Calu3 (cell line): ENCODE results near the gene CDK5R1. TPM values are rescaled to one million over a fixed set of nuclear protein-coding genes. Genes with fewer than 3 reads are reported as not detected.

Experiments
- BruUV-seq: library from RNA; stranded (reverse); fragments of 400-500 nt; replicated peaks from 2 replicates; lab custom pipeline; 2021; lab: Mats Ljungman, UMichigan
- CTCF ChIA-PET: fragments of 300-600 bp; sonication (Branson Sonifier 250); formaldehyde crosslinking; loops from one replicate; lab custom pipeline; 2022; ENCODE audit warnings: antibody characterized with exemption; lab: Charles Lee
- DNase-seq: peaks from one replicate; pipeline ENCODE4 v3.0.0; 2022
- H3K27ac Mint-ChIP-seq: one replicate; pipeline ENCODE4 v1.8.0; 2022; ENCODE audit warnings: mixed read lengths; ENCODE audit not compliant: unreplicated experiment
- H3K27me3 Mint-ChIP-seq: one replicate; pipeline ENCODE4 v1.8.0; 2022; ENCODE audit warnings: mixed read lengths; ENCODE audit not compliant: unreplicated experiment
- H3K36me3 Mint-ChIP-seq: one replicate; pipeline ENCODE4 v1.8.0; 2022; ENCODE audit warnings: mild to moderate bottlenecking, moderate library complexity, mixed read lengths; ENCODE audit not compliant: insufficient read depth, unreplicated experiment
- H3K4me1 Mint-ChIP-seq: one replicate; pipeline ENCODE4 v1.8.0; 2022; ENCODE audit warnings: mild to moderate bottlenecking, low read depth, mixed read lengths; ENCODE audit not compliant: unreplicated experiment
- H3K4me3 Mint-ChIP-seq: one replicate; pipeline ENCODE4 v1.8.0; 2022; ENCODE audit warnings: mild to moderate bottlenecking, low read depth, moderate library complexity, mixed read lengths; ENCODE audit not compliant: unreplicated experiment
- H3K9me3 Mint-ChIP-seq: one replicate; pipeline ENCODE4 v1.8.0; 2022; ENCODE audit warnings: low read depth, mixed read lengths; ENCODE audit not compliant: unreplicated experiment
- intact Hi-C: fragments of 100-400 bp; cut with micrococcal nuclease; formaldehyde crosslinking; loops from one replicate; pipeline ENCODE4 v1.10.0; 2022; ENCODE audit not compliant: unreplicated experiment
- total RNA-seq: library from RNA; stranded (reverse); gene quantifications from 2 replicates; pipeline ENCODE4 v1.2.3, GENCODE V29; 2022
- TF ChIP-seq, protein P1 (sequence below): fragments of 200-600 bp; IDR thresholded peaks from one replicate; pipeline ENCODE4 v1.8.0; 2022; ENCODE audit warnings: antibody characterized with exemption; ENCODE audit not compliant: unreplicated experiment

Gene CDK5R1
- total RNA-seq, 1 experiment from 2014 or later, result 4.3 TPM

DNA sequence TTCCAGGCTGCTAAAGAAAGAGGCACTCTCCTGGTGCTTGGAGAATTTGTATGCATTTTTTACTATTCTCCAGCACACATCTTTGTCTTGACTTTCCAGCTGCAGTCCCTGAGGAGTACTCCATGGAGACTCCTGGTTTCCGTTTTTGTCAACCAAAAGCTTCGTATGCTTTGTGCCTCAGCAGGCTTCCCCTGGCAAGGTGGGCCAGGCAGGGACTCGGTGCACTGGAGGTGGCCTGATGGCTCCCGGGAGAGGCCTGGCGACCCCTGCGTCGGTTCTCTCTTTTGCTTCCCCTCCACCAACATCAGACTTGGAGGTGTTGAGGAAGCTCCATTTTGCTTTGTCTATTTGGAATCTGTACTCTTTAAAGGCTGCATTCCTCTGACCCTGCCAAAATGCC lies 23.7 kb downstream of the CDK5R1 start:
- no peaks in the 10 kb centered on the region for H3K36me3 Mint-ChIP-seq
- no peaks in the 10 kb centered on the region for H3K4me1 Mint-ChIP-seq
- no peak overlapping the region for H3K27ac Mint-ChIP-seq
- CTCF ChIA-PET, result interaction anchor here (0.5 to 0.7 kb wide), 2 partner anchors 13 to 40 kb away, joined by 3 to 4 read pairs; no protein-coding TSS in a partner anchor
- TF ChIP-seq, protein P1, sequence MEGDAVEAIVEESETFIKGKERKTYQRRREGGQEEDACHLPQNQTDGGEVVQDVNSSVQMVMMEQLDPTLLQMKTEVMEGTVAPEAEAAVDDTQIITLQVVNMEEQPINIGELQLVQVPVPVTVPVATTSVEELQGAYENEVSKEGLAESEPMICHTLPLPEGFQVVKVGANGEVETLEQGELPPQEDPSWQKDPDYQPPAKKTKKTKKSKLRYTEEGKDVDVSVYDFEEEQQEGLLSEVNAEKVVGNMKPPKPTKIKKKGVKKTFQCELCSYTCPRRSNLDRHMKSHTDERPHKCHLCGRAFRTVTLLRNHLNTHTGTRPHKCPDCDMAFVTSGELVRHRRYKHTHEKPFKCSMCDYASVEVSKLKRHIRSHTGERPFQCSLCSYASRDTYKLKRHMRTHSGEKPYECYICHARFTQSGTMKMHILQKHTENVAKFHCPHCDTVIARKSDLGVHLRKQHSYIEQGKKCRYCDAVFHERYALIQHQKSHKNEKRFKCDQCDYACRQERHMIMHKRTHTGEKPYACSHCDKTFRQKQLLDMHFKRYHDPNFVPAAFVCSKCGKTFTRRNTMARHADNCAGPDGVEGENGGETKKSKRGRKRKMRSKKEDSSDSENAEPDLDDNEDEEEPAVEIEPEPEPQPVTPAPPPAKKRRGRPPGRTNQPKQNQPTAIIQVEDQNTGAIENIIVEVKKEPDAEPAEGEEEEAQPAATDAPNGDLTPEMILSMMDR, result no peak
- DNase-seq, result no peak
- no peaks in the 10 kb centered on the region for H3K27me3 Mint-ChIP-seq
- H3K9me3 Mint-ChIP-seq, result no peaks in the 10 kb centered on the region
- H3K4me3 Mint-ChIP-seq, result no peak overlapping the region
- no TSS peak for BruUV-seq
- intact Hi-C loops, result no loop called here

DNA sequence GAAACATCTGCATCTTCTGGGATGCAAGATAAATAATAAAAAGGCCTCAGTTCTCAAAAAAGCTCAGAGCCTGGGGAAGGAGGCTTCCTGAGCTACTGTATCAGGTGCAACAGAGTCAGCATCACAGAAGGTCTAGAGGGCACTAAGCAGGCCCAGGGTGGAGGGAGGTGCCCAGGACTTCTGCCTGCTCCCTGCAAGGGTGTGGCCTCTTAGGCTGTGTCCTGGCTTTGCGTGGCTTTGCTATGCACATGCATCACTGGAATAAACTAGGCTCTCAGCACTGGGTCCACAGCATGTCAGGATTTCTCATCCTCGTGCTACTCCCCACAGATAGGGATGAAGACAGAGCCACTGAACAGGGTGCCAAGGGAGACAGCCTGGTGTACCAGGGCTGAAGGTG lies 25.5 kb downstream of the CDK5R1 start:
- no peak overlapping the region for H3K27ac Mint-ChIP-seq
- intact Hi-C loops, result no loop called here
- H3K4me1 Mint-ChIP-seq, result no peaks in the 10 kb centered on the region
- H3K4me3 Mint-ChIP-seq, result no peak overlapping the region
- CTCF ChIA-PET, result no interaction called here
- H3K36me3 Mint-ChIP-seq, result no peaks in the 10 kb centered on the region
- no peaks in the 10 kb centered on the region for H3K9me3 Mint-ChIP-seq
- H3K27me3 Mint-ChIP-seq, result no peaks in the 10 kb centered on the region
- BruUV-seq, result no TSS peak
- DNase-seq, result no peak
- TF ChIP-seq, protein P1, result no peak

DNA sequence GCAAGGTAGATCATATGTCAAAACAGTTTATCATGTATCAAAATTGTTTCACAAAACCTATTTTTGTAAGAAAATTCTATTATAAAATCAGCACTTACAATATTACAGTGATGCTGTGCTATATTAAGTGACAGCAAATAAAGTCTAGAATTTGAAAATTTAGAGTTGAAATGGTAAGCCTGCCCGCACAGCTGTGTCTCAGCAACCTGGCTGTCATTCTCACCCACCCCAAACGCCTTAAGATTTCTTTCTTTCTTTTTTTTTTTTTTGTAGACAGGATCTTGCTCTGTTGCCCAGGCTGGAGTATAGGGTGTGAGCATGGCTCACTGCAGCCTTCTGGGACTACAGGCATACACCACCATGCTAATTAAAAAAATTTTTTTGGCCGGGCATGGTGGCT lies 26.8 kb downstream of the CDK5R1 start:
- CTCF ChIA-PET, result no interaction called here
- H3K9me3 Mint-ChIP-seq, result no peaks in the 10 kb centered on the region
- no peaks in the 10 kb centered on the region for H3K36me3 Mint-ChIP-seq
- no TSS peak for BruUV-seq
- DNase-seq, result no peak
- intact Hi-C loops, result no loop called here
- no peaks in the 10 kb centered on the region for H3K27me3 Mint-ChIP-seq
- H3K27ac Mint-ChIP-seq, result no peak overlapping the region
- no peaks in the 10 kb centered on the region for H3K4me1 Mint-ChIP-seq
- H3K4me3 Mint-ChIP-seq, result no peak overlapping the region
- TF ChIP-seq, protein P1, result no peak

DNA sequence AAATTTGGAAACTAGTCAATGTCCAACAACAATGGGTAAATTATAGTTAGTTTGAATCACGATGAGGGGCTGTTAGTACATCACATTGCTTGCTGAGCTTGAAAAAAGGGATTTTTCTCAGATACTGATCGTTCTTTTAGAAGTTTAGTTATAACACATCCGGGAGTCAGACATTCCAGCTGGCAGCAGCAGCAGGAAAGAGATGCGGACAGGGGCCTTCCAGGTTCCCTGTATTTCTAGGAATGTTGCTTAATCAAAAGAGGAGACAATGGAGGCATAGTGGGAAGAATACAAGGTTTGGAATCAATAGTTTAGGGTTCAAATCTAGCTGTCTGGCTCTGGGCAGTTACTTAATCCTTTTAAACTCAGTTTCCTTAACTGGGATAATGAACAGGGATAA lies 27.8 kb downstream of the CDK5R1 start:
- Mint-ChIP-seq H3K4me3 (no peak overlapping the region), H3K4me1 (peaks cover 4% of the 10 kb centered on the region), H3K36me3 (no peaks in the 10 kb centered on the region), H3K27me3 (no peaks in the 10 kb centered on the region), H3K9me3 (no peaks in the 10 kb centered on the region), H3K27ac (no peak overlapping the region)
- CTCF ChIA-PET, result no interaction called here
- no peak for DNase-seq
- TF ChIP-seq, protein P1, result no peak
- no TSS peak for BruUV-seq
- intact Hi-C loops, result no loop called here
